GM12878 (cell line): ENCODE data around the gene COPS7A. TPM values are rescaled to one million over a fixed set of nuclear protein-coding genes. Genes with fewer than 3 reads are reported as not detected.

Experiments used
- ATAC-seq: fragments of 200-7000 bp; cut with Tn5 transposase; 3 replicates; pipeline ENCODE4 v1.9.1; 2020; ENCODE audit warnings: mild to moderate bottlenecking, moderate library complexity
- BruUV-seq: library from RNA; stranded (reverse); fragments of 400-500 nt; replicated peaks from 2 replicates; lab custom pipeline; 2021; lab: Mats Ljungman, UMichigan
- CTCF ChIA-PET: fragments of 300-600 bp; sonication (Branson Sonifier 250); formaldehyde crosslinking; extraction: SDS; loops from one replicate; lab custom pipeline; 2021; ENCODE audit warnings: inconsistent platforms; lab: Yijun Ruan, JAX
- POLR2A ChIA-PET: fragments of 350-600 bp; formaldehyde crosslinking; extraction: SDS; loops from one replicate; lab custom pipeline; 2021; ENCODE audit warnings: inconsistent platforms; lab: Charles Lee
- RAD21 ChIA-PET: fragments of 300-600 bp; sonication (Branson Sonifier 250); formaldehyde crosslinking; loops from one replicate; lab custom pipeline; 2023; ENCODE audit warnings: antibody characterized with exemption; ENCODE audit not compliant: unreplicated experiment; lab: Charles Lee
- SMC1A ChIA-PET: fragments of 300-600 bp; sonication (Branson Sonifier 250); formaldehyde crosslinking; loops from one replicate; lab custom pipeline; 2023; ENCODE audit not compliant: unreplicated experiment, uncharacterized antibody; lab: Charles Lee
- DNase-seq: peaks from one replicate; pipeline ENCODE4 v3.0.0-alpha.2; 2011; ENCODE audit warnings: low read depth, low spot score
- FAIRE-seq: peaks from 3 replicates; lab custom pipeline; 2011; peaks lifted over from hg19 to GRCh38; lab: Jason Lieb, UNC
- H2AFZ ChIP-seq: 2 replicates; pipeline ENCODE4 v1.6.0; 2011; ENCODE audit warnings: low read depth, low read length, control low read depth; ENCODE audit not compliant: control insufficient read depth
- H3K27ac ChIP-seq: 2 replicates; pipeline ENCODE4 v1.5.1; 2011; ENCODE audit warnings: control low read depth; ENCODE audit not compliant: control insufficient read depth, insufficient read depth
- H3K27me3 ChIP-seq, 2 experiments: replicated peaks in 1 of 2; 2 replicates each; pipeline versions ENCODE4 v1.6.0 to v1.6.1; 2011; ENCODE audit warnings: low read length in 1 of 2; ENCODE audit not compliant: control insufficient read depth in 2 of 2, insufficient read depth in 2 of 2
- H3K36me3 ChIP-seq, 2 experiments: 2 replicates each; pipeline ENCODE4 v1.5.1; 2011; ENCODE audit warnings: low read length in 1 of 2; ENCODE audit not compliant: control insufficient read depth in 2 of 2, insufficient read depth in 2 of 2
- H3K4me1 ChIP-seq: 2 replicates; pipeline ENCODE4 v1.6.1; 2011; ENCODE audit warnings: mild to moderate bottlenecking, low read length, moderate library complexity, mixed read lengths; ENCODE audit not compliant: control insufficient read depth, insufficient read depth
- H3K4me2 ChIP-seq: 2 replicates; pipeline ENCODE4 v1.6.0; 2011; ENCODE audit warnings: control low read depth; ENCODE audit not compliant: control insufficient read depth, insufficient read depth
- H3K4me3 ChIP-seq: fragments of 200-600 bp; sonication (generic); 2 replicates; pipeline ENCODE4 v1.5.1; 2016
- H3K79me2 ChIP-seq: 2 replicates; pipeline ENCODE4 v1.6.0; 2011; ENCODE audit warnings: low read length; ENCODE audit not compliant: control insufficient read depth, insufficient read depth
- H3K9ac ChIP-seq: 2 replicates; pipeline ENCODE4 v1.8.0; 2011; ENCODE audit warnings: low read length, control low read depth, mixed read lengths; ENCODE audit not compliant: control insufficient read depth, insufficient read depth
- H3K9me3 ChIP-seq: replicated peaks from 3 replicates; pipeline ENCODE4 v1.5.1; 2011; ENCODE audit warnings: mild to moderate bottlenecking, low read length; ENCODE audit not compliant: control insufficient read depth, insufficient read depth
- H4K20me1 ChIP-seq: 2 replicates; pipeline ENCODE4 v1.6.0; 2011; ENCODE audit not compliant: control insufficient read depth, insufficient read depth
- GABPA ChIP-seq: IDR thresholded peaks from 2 replicates; pipeline ENCODE4 v1.6.1; 2014; ENCODE audit warnings: antibody characterized with exemption, low read depth, mild to moderate bottlenecking, inconsistent platforms
- KLF5 ChIP-seq: fragments of 450-650 bp; IDR thresholded peaks from 2 replicates; pipeline ENCODE4 v1.6.1; 2014; ENCODE audit warnings: mild to moderate bottlenecking; ENCODE audit not compliant: partially characterized antibody
- MAX ChIP-seq: IDR thresholded peaks from 2 replicates; pipeline ENCODE4 v1.6.1; 2012; ENCODE audit warnings: low read depth, low read length, improper control_type of control experiment
- NBN ChIP-seq: fragments of 450-650 bp; IDR thresholded peaks from 2 replicates; pipeline ENCODE4 v1.6.1; 2016
- POLR2A ChIP-seq: IDR thresholded peaks from 2 replicates; pipeline ENCODE4 v1.6.1; 2011; ENCODE audit warnings: low read depth, mild to moderate bottlenecking, low read length
- RUNX3 ChIP-seq: IDR thresholded peaks from 2 replicates; pipeline ENCODE4 v1.6.1; 2012; ENCODE audit warnings: low read length, inconsistent platforms
- SMAD5 ChIP-seq: IDR thresholded peaks from 2 replicates; pipeline ENCODE4 v1.6.1; 2016; ENCODE audit warnings: antibody characterized with exemption, low read depth
- TAF1 ChIP-seq: IDR thresholded peaks from 2 replicates; pipeline ENCODE4 v1.6.1; 2011; ENCODE audit warnings: mild to moderate bottlenecking, low read depth, low read length, borderline replicate concordance
- ZBTB33 ChIP-seq: fragments of 450-650 bp; IDR thresholded peaks from 2 replicates; pipeline ENCODE4 v1.6.1; 2017; ENCODE audit warnings: mild to moderate bottlenecking
- WGBS: methylation state at CpG from one replicate; pipeline ENCODE4 v1.1.6; 2016; ENCODE audit warnings: low lambda C conversion rate; ENCODE audit not compliant: insufficient replicate concordance, insufficient coverage; ENCODE audit errors: missing lambda C conversion rate; 5-methylcytosine and 5-hydroxymethylcytosine counted together
- in situ Hi-C: fragments of 300-500 bp; cut with MboI; formaldehyde crosslinking; loops from 9 replicates; pipeline ENCODE4 v1.14.3; 2018; ENCODE audit warnings: mixed read lengths
- intact Hi-C: fragments of 100-400 bp; cut with micrococcal nuclease; formaldehyde crosslinking; loops from one replicate; pipeline ENCODE4 v1.14.2; 2022; ENCODE audit not compliant: unreplicated experiment
- polyA plus RNA-seq, 11 experiments: library from polyadenylated mRNA; depleted of rRNA in 4 of 11; unstranded in 6 of 11; stranded (reverse) in 5 of 11; fragments of >200 nt; fragmentation: Nextera tagmentation in 4 of 11; fragmentation: Illumina TruSeq in 1 of 11; extraction: Ambion mirVana in 4 of 11; extraction: Trizol in 1 of 11; gene quantifications; 1 replicate in 1 of 11; 2 replicates in 10 of 11; pipeline versions ENCODE4 v1.2.1 to v1.2.3, GENCODE V29; 2011 to 2016; ENCODE audit warnings: inconsistent platforms in 2 of 11, missing spikeins in 2 of 11, low read depth in 1 of 11
- total RNA-seq, 4 experiments: library from RNA; depleted of rRNA in 3 of 4; stranded (reverse); fragments of >200 nt in 3 of 4; fragmentation: Illumina TruSeq in 1 of 4; extraction: Trizol in 1 of 4; gene quantifications; 2 replicates each; pipeline versions ENCODE4 v1.2.1 to v1.2.3, GENCODE V29; 2013 to 2021
- TF ChIP-seq, protein P1 (sequence below): fragments of 450-650 bp; IDR thresholded peaks from 2 replicates; pipeline ENCODE4 v1.6.1; 2017; ENCODE audit warnings: mild to moderate bottlenecking, low read depth, inconsistent platforms; ENCODE audit not compliant: poor library complexity, severe bottlenecking

Gene COPS7A
- total and polyA plus RNA-seq, 10 of the 15 experiments (the other 5 are each of a cell fraction or from before 2014, with no cell fraction given), result 25.7 to 74.0 (median 51.9) TPM

DNA sequence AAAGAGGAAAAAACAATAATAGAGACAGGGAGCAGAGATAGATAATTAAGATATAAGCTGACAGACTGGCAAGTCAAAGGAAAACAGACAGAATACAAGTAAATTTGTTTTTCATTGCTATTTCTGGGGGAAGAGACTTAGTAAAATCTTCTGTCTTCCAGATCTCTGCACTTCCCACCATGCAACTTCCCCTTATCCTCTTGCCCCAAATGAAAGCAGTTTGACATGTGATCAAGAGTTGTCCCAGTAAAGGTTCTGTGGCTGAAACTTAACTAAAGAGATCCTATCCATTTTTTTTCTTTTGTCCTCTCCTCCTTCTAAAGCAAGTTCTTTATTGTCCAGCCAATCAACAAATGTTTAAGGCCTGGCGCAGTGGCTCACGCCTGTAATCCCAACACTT is 30.6 kb downstream of the COPS7A start:
- H3K27ac ChIP-seq, result no peak overlapping the region
- no peaks in the 10 kb centered on the region for H3K9me3 ChIP-seq
- ChIA-PET SMC1A (interaction anchor here (0.8 to 4.8 kb wide), 22 partner anchors 9 to 165 kb away, joined by 3 to 84 read pairs (median 10); partner anchors contain the start of genes CD4, CDCA3, COPS7A and GNB3), POLR2A (interaction anchor here (0.8 to 4.5 kb wide), 12 partner anchors 9 to 142 kb away, joined by 3 to 60 read pairs (median 8); partner anchors contain the start of genes CDCA3, COPS7A, LAG3 and PTMS), CTCF (interaction anchor here (0.8 to 10.9 kb wide), 31 partner anchors 8 to 189 kb away, joined by 3 to 221 read pairs (median 5); partner anchors contain the start of genes CD4, CDCA3, COPS7A and GPR162), RAD21 (interaction anchor here (0.6 to 4.4 kb wide), 17 partner anchors 9 to 177 kb away, joined by 3 to 68 read pairs (median 12); partner anchors contain the start of genes CDCA3, COPS7A, PTMS and TPI1)
- no peak overlapping the region for H3K4me3 ChIP-seq
- no peaks in the 10 kb centered on the region for H3K27me3 ChIP-seq
- in situ Hi-C loops, result loop anchor here (5.0 kb wide), 1 partner anchor 73 kb away; the partner anchor contains the start of gene P3H3
- WGBS, result 96% methylated on average over 2 of the region's 2 CpGs
- peaks cover 5 to 7% of the 10 kb centered on the region in 2 experiments; a peak in 3 of 4 replicates for H3K36me3 ChIP-seq
- no peak for DNase-seq
- FAIRE-seq, result no peak
- H3K79me2 ChIP-seq, result peaks cover 18% of the 10 kb centered on the region
- no peak overlapping the region for H2AFZ ChIP-seq
- H3K4me1 ChIP-seq, result peaks cover 18% of the 10 kb centered on the region
- no peak overlapping the region for H3K4me2 ChIP-seq
- BruUV-seq, result no TSS peak
- intact Hi-C loops, result no loop called here
- H3K9ac ChIP-seq, result no peak overlapping the region
- no peak for ATAC-seq
- H4K20me1 ChIP-seq, result no peaks in the 10 kb centered on the region
- TF ChIP-seq SMAD5 (no peak), GABPA (no peak), TAF1 (no peak), NBN (no peak), KLF5 (no peak), POLR2A (no peak), MAX (no peak), ZBTB33 (no peak), RUNX3 (no peak)
- TF ChIP-seq, protein P1, sequence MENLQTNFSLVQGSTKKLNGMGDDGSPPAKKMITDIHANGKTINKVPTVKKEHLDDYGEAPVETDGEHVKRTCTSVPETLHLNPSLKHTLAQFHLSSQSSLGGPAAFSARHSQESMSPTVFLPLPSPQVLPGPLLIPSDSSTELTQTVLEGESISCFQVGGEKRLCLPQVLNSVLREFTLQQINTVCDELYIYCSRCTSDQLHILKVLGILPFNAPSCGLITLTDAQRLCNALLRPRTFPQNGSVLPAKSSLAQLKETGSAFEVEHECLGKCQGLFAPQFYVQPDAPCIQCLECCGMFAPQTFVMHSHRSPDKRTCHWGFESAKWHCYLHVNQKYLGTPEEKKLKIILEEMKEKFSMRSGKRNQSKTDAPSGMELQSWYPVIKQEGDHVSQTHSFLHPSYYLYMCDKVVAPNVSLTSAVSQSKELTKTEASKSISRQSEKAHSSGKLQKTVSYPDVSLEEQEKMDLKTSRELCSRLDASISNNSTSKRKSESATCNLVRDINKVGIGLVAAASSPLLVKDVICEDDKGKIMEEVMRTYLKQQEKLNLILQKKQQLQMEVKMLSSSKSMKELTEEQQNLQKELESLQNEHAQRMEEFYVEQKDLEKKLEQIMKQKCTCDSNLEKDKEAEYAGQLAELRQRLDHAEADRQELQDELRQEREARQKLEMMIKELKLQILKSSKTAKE, result no peak
- TF ChIP-seq, all 136 proteins: peak for 0
